Gastrocnemius medialis (tissue), 4 donors: ENCODE measurements around the gene MARK2. TPM values are rescaled to one million over a fixed set of nuclear protein-coding genes. Genes with fewer than 3 reads are reported as not detected.

Experiments used
- ATAC-seq, 2 donors: fragments of 150-250 bp; one replicate each; pipeline ENCODE4 v1.9.1; 2016
- DNase-seq, 2 donors: peaks; one replicate each; pipeline ENCODE4 v3.0.0-alpha.2; 2019
- H3K27ac ChIP-seq, 4 donors: fragments of 200-600 bp; sonication (generic); 1 replicate in 1 of 4; 2 replicates in 3 of 4; pipeline ENCODE4 v1.5.1; 2016 to 2018; ENCODE audit warnings: mild to moderate bottlenecking in 2 of 4, moderate library complexity in 1 of 4
- H3K27me3 ChIP-seq, 3 donors: fragments of 200-600 bp; sonication (generic) in 2 of 3; 1 replicate in 1 of 3; 2 replicates in 2 of 3; pipeline versions ENCODE4 v1.5.1 to v1.6.0; 2016 to 2019; ENCODE audit warnings: mild to moderate bottlenecking in 1 of 3, moderate library complexity in 1 of 3
- H3K36me3 ChIP-seq, 2 donors: fragments of 200-600 bp; sonication (generic) in 1 of 2; one replicate each; pipeline ENCODE4 v1.5.1; 2017 to 2018
- H3K4me1 ChIP-seq, 2 donors: fragments of 200-600 bp; sonication (generic) in 1 of 2; one replicate each; pipeline ENCODE4 v1.5.1; 2016 to 2017; ENCODE audit warnings: mild to moderate bottlenecking in 2 of 2
- H3K4me3 ChIP-seq, 4 donors: fragments of 200-600 bp; sonication (generic) in 3 of 4; 1 replicate in 1 of 4; 2 replicates in 3 of 4; pipeline ENCODE4 v1.5.1; 2016 to 2019; ENCODE audit warnings: mild to moderate bottlenecking in 2 of 4
- H3K9me3 ChIP-seq, 3 donors: fragments of 200-600 bp; sonication (generic) in 2 of 3; 1 replicate in 1 of 3; 2 replicates in 2 of 3; pipeline ENCODE4 v1.5.1; 2016 to 2019
- CTCF ChIP-seq, 5 experiments: fragments of 450-650 bp in 3 of 5; fragments of 200-600 bp in 2 of 5; sonication (generic) in 2 of 5; IDR thresholded peaks in 4 of 5; conservative IDR thresholded peaks in 1 of 5; 1 replicate in 4 of 5; 2 replicates in 1 of 5; pipeline ENCODE4 v1.5.1; 2016 to 2019; ENCODE audit warnings: antibody characterized with exemption in 5 of 5, mild to moderate bottlenecking in 3 of 5, moderate library complexity in 3 of 5
- POLR2A ChIP-seq, 2 donors: fragments of 450-650 bp; IDR thresholded peaks; one replicate each; pipeline ENCODE4 v1.6.1; 2017; ENCODE audit warnings: antibody characterized with exemption in 2 of 2, mild to moderate bottlenecking in 2 of 2, moderate library complexity in 2 of 2
- in situ Hi-C, 4 donors: fragments of 200-750 bp; cut with MboI; loops; one replicate each; pipeline versions ENCODE4 v1.15.0 to v1.8.0; 2017; ENCODE audit warnings: low sequenced_read_pairs in 4 of 4
- intact Hi-C: fragments of 100-400 bp; cut with DNase I; formaldehyde crosslinking; loops from one replicate; pipeline ENCODE4 v1.15.1; 2023; ENCODE audit warnings: low total_unique reads
- total RNA-seq, 4 donors: library from RNA; depleted of rRNA; stranded (reverse); fragments of >200 nt; gene quantifications; one replicate each; pipeline versions ENCODE4 v1.1.0 to v1.2.3, GENCODE V29; 2016

Gene MARK2
- total RNA-seq, 4 donors from 2014 or later: 17.8 to 37.2 (median 30.3) TPM

- H3K4me1 ChIP-seq: no peaks in the 10 kb centered on the region
- H3K36me3 ChIP-seq: peaks cover 0 to 33% of the 10 kb centered on the region in 2 donors
- intact Hi-C loops (no loop called here), in situ Hi-C loops (no loop called here)
- TF ChIP-seq POLR2A (IDR thresholded peaks at IDR 0.05) (no peak), CTCF (IDR thresholded peaks at IDR 0.05 in 4 of 5, conservative IDR thresholded peaks at IDR 0.05 in 1 of 5) (no peak)
- H3K4me3 ChIP-seq: no peak overlapping the region
- no peaks in the 10 kb centered on the region for H3K9me3 ChIP-seq
- no peaks in the 10 kb centered on the region for H3K27me3 ChIP-seq
- ATAC-seq: no peak
- no peak overlapping the region for H3K27ac ChIP-seq
- no peak for DNase-seq
Observed at GRCh38 chr11:63952570-63952969, 113.7 kb downstream of the MARK2 start.

- Histone ChIP-seq H3K27ac (no peak overlapping the region), H3K4me3 (no peak overlapping the region), H3K9me3 (no peaks in the 10 kb centered on the region), H3K36me3 (peaks cover 0 to 33% of the 10 kb centered on the region in 2 donors), H3K4me1 (no peaks in the 10 kb centered on the region), H3K27me3 (no peaks in the 10 kb centered on the region)
- no peak for TF ChIP-seq CTCF (IDR thresholded peaks at IDR 0.05 in 4 of 5, conservative IDR thresholded peaks at IDR 0.05 in 1 of 5)
- TF ChIP-seq POLR2A (IDR thresholded peaks at IDR 0.05): no peak
- intact Hi-C loops (no loop called here), in situ Hi-C loops (no loop called here)
- DNase-seq: no peak
- no peak for ATAC-seq
Observed at GRCh38 chr11:63958008-63958407, 119.1 kb downstream of the MARK2 start.

Other genes with a start within 250 kb of the MARK2 start
- 10 to 100 TPM; 58.0 to 76.5 (median 67.5) TPM for gene PLAAT3, start 224.7 kb upstream of the MARK2 start, total RNA-seq
- gene ATL3, start 167.7 kb upstream of the MARK2 start, total RNA-seq: 10 to 100 TPM; 10.2 to 16.5 (median 12.4) TPM
- 100 to 1,000 TPM in 1 of 4 donors, 10 to 100 TPM in 3; 45.5 to 112 (median 86.0) TPM for gene RTN3, start 157.6 kb upstream of the MARK2 start, total RNA-seq
- 10 to 100 TPM in 2 of 4 donors, 1 to 10 TPM in 2; 6.9 to 18.6 (median 11.8) TPM for gene ZFTA, start 70.3 kb upstream of the MARK2 start, total RNA-seq
- 1 to 10 TPM; 2.7 to 6.3 (median 3.5) TPM for gene SPINDOC, start 25.7 kb upstream of the MARK2 start, total RNA-seq
- 1 to 10 TPM in 1 of 4 donors, under 1 TPM in 3; 0.25 to 1.5 (median 0.45) TPM for gene RCOR2, start 78.1 kb downstream of the MARK2 start, total RNA-seq
- gene NAA40, start 99.9 kb downstream of the MARK2 start, total RNA-seq: 10 to 100 TPM in 1 of 4 donors, 1 to 10 TPM in 3; 4.9 to 11.4 (median 6.5) TPM
- gene COX8A, start 135.5 kb downstream of the MARK2 start, total RNA-seq: 1,000 to 10,000 TPM in 2 of 4 donors, 100 to 1,000 TPM in 2; 812 to 1,326 (median 983) TPM
- 10 to 100 TPM; 48.0 to 70.3 (median 59.5) TPM for gene OTUB1, start 147.3 kb downstream of the MARK2 start, total RNA-seq
- gene FLRT1, start 196.8 kb downstream of the MARK2 start, total RNA-seq: not detected